ENCODE data around the gene HSPA1L. TPM values are rescaled to one million over a fixed set of nuclear protein-coding genes. Genes with fewer than 3 reads are reported as not detected.
"Not testable (repeated sequence)": the region's sequence is repeated elsewhere in the genome, so short reads cannot be mapped to it uniquely, and the experiment has no call there.

The HSPA1L gene
- total RNA-seq, 2 donors from 2014 or later = 1.5 to 8.5 TPM

DNA sequence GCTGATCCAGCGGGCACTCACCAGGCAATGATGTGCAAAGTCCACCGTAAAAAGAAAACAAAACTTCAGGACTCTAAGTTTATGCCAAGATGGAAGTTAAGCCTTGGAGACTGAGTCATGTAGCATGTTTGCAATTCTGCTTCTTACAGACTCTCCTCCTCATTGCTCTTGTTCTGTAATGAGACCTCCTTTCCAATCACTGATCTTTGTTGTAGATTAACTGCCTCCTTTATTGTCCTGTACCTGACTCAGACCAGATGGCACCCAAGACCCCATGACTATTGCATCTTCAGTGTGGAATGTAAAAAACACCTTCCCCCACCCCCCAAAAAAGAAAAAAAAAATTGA is 36.4 kb upstream of the HSPA1L start:
- intact Hi-C loops (cut with DNase I) = no loop called here
- Histone ChIP-seq H3K4me3 (no peak overlapping the region), H3K27ac (peak overlapping the region in 1 of 2 donors; percentile 65), H3K27me3 (replicated peaks; ENCODE audit: insufficient read depth) (no peaks in the 10 kb centered on the region), H3K9me3 (no peaks in the 10 kb centered on the region), H3K4me1 (replicated peaks) (no peaks in the 10 kb centered on the region), H3K36me3 (no peaks in the 10 kb centered on the region)
- 70% methylated on average over 2 of the region's 2 CpGs for WGBS
- TF ChIP-seq POLR2AphosphoS5 (IDR thresholded peaks at IDR 0.05) = no peak
- TF ChIP-seq, protein P1, sequence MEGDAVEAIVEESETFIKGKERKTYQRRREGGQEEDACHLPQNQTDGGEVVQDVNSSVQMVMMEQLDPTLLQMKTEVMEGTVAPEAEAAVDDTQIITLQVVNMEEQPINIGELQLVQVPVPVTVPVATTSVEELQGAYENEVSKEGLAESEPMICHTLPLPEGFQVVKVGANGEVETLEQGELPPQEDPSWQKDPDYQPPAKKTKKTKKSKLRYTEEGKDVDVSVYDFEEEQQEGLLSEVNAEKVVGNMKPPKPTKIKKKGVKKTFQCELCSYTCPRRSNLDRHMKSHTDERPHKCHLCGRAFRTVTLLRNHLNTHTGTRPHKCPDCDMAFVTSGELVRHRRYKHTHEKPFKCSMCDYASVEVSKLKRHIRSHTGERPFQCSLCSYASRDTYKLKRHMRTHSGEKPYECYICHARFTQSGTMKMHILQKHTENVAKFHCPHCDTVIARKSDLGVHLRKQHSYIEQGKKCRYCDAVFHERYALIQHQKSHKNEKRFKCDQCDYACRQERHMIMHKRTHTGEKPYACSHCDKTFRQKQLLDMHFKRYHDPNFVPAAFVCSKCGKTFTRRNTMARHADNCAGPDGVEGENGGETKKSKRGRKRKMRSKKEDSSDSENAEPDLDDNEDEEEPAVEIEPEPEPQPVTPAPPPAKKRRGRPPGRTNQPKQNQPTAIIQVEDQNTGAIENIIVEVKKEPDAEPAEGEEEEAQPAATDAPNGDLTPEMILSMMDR (IDR thresholded peaks at IDR 0.05) = no peak
- no peak for TF ChIP-seq POLR2A (IDR thresholded peaks at IDR 0.05)
- DNase-seq (ENCODE audit: low spot score) = no peak

DNA sequence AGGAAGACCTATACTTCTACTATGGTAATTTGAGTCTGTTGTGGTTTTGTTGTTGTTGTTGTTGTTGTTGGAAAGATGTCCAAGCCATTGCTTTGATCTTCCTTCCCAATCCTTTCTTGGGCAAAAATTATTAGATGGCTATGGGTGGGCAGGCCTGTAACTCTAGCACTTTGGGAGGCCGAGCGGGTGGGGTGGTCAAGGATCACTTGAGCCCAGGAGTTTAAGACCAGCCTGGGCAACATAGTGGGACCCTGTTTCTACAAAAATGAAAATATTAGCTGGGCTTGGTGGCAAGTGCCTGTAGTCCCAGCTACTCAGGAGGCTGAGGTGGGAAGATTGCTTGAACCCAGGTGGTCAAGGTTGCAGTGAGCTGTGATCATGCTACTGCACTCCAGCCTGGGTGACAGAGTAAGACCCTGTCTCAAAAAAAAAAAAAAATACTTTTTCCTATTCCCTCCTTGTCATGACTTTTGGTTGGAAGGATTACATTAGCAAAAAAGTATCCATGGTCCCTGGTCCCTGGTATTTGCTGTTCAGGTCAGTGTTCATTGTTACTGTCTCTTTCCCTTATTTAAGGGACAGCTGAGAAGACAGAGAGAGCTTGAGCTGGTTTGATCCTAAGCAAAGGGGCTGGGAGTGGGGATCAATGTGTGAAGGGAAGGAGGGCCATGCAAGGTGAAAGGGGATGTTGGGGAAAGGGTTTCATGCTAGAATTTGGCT is 35.8 kb upstream of the HSPA1L start:
- 97% methylated on average over 2 of the region's 2 CpGs for WGBS
- intact Hi-C loops (cut with DNase I) = no loop called here
- Histone ChIP-seq H3K4me1 (replicated peaks) (no peaks in the 10 kb centered on the region), H3K36me3 (no peaks in the 10 kb centered on the region), H3K27me3 (replicated peaks; ENCODE audit: insufficient read depth) (no peaks in the 10 kb centered on the region), H3K9me3 (no peaks in the 10 kb centered on the region), H3K27ac (no peak overlapping the region), H3K4me3 (no peak overlapping the region)
- TF ChIP-seq POLR2AphosphoS5 (IDR thresholded peaks at IDR 0.05) (no peak), POLR2A (IDR thresholded peaks at IDR 0.05) (no peak)
- TF ChIP-seq, protein P1 (IDR thresholded peaks at IDR 0.05) = no peak
- no peak for DNase-seq (ENCODE audit: low spot score)

DNA sequence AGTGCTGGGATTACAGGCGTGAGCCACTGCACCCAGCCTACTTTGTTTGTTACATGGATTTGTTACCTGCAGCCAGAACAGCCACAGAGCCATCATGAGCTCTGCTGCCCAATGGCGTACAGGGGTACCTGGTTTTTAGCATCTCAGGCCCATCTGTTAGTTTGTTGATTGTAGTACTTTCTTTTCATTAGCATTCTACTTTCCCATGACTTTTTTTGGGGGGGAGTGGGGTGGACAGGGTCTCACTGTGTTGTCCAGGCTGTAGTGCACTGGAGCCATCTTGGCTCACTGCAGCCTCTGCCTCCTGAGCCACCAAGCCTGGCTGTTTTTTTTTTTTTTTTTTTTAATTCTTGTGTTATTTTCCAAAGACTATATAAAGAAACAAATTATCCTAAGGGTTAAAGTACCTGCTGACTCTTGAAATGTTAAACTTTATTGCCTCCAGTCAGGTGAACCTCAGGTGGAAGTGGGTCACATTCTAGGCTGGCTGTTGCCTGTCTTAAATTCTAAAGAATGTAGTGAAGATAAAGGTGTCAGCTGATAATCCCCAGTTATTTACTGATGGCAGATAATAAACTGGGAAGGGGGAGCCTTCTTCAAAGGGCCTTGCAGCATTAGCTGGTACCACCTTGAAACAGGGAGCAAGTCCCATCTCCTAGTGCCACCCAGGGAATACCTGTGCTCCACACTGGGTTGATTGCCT is 32.3 kb upstream of the HSPA1L start:
- no peak for DNase-seq (ENCODE audit: low spot score)
- Histone ChIP-seq H3K4me1 (replicated peaks) (no peaks in the 10 kb centered on the region), H3K9me3 (no peaks in the 10 kb centered on the region), H3K27ac (no peak overlapping the region), H3K27me3 (replicated peaks; ENCODE audit: insufficient read depth) (no peaks in the 10 kb centered on the region), H3K4me3 (no peak overlapping the region), H3K36me3 (no peaks in the 10 kb centered on the region)
- WGBS = 89% methylated on average over 2 of the region's 2 CpGs
- intact Hi-C loops (cut with DNase I) = no loop called here
- TF ChIP-seq POLR2A (IDR thresholded peaks at IDR 0.05) = no peak
- no peak for TF ChIP-seq POLR2AphosphoS5 (IDR thresholded peaks at IDR 0.05)
- TF ChIP-seq, protein P1 (IDR thresholded peaks at IDR 0.05) = no peak

DNA sequence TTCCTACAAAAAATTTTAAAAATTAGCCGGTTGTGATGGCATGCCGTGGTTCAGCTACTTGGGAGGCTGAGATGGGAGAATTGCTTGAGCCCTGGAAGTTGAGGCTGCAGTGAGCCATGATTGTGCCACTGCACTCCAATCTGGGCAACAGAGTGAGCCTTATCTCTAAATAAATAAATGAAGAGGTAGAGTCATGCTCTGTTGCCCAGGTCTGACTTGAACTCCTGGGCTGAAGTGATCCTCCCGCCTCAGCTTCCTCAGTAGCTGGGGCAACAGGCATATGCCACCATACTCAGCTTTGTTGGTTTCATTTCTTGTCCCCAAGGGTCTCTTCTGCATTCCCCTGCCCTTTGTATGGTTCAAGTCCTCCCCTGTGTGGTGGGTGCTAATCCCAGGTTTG is 29.4 kb upstream of the HSPA1L start:
- TF ChIP-seq POLR2AphosphoS5 (IDR thresholded peaks at IDR 0.05) = no peak
- TF ChIP-seq, protein P1 (IDR thresholded peaks at IDR 0.05) = no peak
- no peak for TF ChIP-seq POLR2A (IDR thresholded peaks at IDR 0.05)
- intact Hi-C loops (cut with DNase I) = no loop called here

DNA sequence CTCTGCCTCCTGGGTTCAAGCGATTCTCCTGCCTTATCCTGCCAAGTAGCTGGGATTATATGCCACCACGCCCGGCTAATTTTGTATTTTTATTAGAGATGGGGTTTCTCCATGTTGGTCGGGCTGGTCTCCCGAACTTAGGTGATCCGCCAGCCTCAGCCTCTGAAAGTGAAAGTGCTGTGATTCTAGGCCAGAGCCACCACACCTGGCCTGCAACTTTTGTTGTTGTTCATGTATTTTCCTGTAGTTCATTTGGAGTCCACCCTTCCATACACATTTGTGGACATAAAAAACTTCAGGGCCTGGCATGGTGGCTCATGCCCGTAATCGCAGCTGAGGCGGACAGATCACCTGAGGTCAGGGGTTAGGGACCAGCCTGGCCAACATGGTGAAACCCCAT is 27.0 kb upstream of the HSPA1L start:
- Histone ChIP-seq H3K4me1 (replicated peaks) (peaks cover 5% of the 10 kb centered on the region), H3K36me3 (peaks cover 0 to 3% of the 10 kb centered on the region in 2 donors), H3K27me3 (replicated peaks; ENCODE audit: insufficient read depth) (no peaks in the 10 kb centered on the region), H3K27ac (no peak overlapping the region), H3K4me3 (no peak overlapping the region), H3K9me3 (no peaks in the 10 kb centered on the region)
- no peak for DNase-seq (ENCODE audit: low spot score)
- intact Hi-C loops (cut with DNase I) = no loop called here
- WGBS = 84% methylated on average over 9 of the region's 9 CpGs
- TF ChIP-seq POLR2A (IDR thresholded peaks at IDR 0.05) = no peak
- TF ChIP-seq, protein P1 (IDR thresholded peaks at IDR 0.05) = no peak
- TF ChIP-seq POLR2AphosphoS5 (IDR thresholded peaks at IDR 0.05) = no peak

More for the DNA sequence above, 29.4 kb upstream of the HSPA1L start:
- Histone ChIP-seq H3K9me3 (no peaks in the 10 kb centered on the region), H3K4me3 (no peak overlapping the region), H3K27ac (no peak overlapping the region), H3K36me3 (no peaks in the 10 kb centered on the region), H3K4me1 (replicated peaks) (no peaks in the 10 kb centered on the region), H3K27me3 (replicated peaks; ENCODE audit: insufficient read depth) (no peaks in the 10 kb centered on the region)
- no peak for DNase-seq (ENCODE audit: low spot score)
- 93% methylated on average over 3 of the region's 3 CpGs for WGBS

DNA sequence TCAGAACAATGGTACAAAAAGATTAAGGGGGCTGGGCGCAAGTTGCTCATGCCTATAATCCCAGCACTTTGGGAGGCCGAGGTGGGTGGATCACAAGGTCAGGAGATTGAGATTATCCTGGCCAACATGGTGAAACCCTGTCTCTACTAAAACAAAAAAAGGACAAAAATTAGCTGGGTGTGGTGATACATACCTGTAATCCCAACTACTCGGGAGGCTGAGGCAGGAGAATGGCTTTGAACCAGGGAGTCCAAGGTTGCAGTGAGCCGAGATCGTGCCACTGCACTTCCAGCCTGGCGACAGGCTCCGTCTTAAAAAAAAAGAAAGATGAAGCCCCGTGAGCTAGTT is 24.7 kb upstream of the HSPA1L start:
- H3K27me3 ChIP-seq (replicated peaks; ENCODE audit: insufficient read depth); H3K4me3 ChIP-seq; DNase-seq (ENCODE audit: low spot score); H3K9me3 ChIP-seq; H3K27ac ChIP-seq; intact Hi-C loops (cut with DNase I); H3K36me3 ChIP-seq: not testable (repeated sequence)
- 88% methylated on average over 8 of the region's 8 CpGs for WGBS
- H3K4me1 ChIP-seq (replicated peaks) = peaks cover 14% of the 10 kb centered on the region
